Ureter (tissue), 1 donor: ENCODE results near the gene ATP8A2. TPM values are rescaled to one million over a fixed set of nuclear protein-coding genes. Genes with fewer than 3 reads are reported as not detected.
"Not testable (repeated sequence)": the region's sequence is repeated elsewhere in the genome, so short reads cannot be mapped to it uniquely, and the experiment has no call there.

Experiments
- DNase-seq: peaks from one replicate; pipeline ENCODE4 v3.0.0-alpha.2; 2020; ENCODE audit warnings: low spot score
- total RNA-seq: library from RNA; stranded (reverse); gene quantifications from one replicate; pipeline ENCODE4 v1.2.4, GENCODE V29; 2023
- donor health status: DM: yes; HTN: yes; CAD: no.

The ATP8A2 gene
- total RNA-seq, 1 donor from 2014 or later, result 0.13 TPM

GRCh38 chr13:25920931-25921330, 549.2 kb downstream of the ATP8A2 start:
- DNase-seq, result no peak

GRCh38 chr13:25922376-25922775, 550.6 kb downstream of the ATP8A2 start:
- DNase-seq, result no peak

- DNase-seq, result no peak
These were observed 551.7 kb downstream of the ATP8A2 start for GRCh38 chr13:25923217-25924085.

- DNase-seq, result no peak
These were observed 555.6 kb downstream of the ATP8A2 start for GRCh38 chr13:25927363-25927762.

- no peak for DNase-seq
These were observed 556.2 kb downstream of the ATP8A2 start for GRCh38 chr13:25927932-25928331.

- DNase-seq, result no peak
These were observed 557.2 kb downstream of the ATP8A2 start for GRCh38 chr13:25928941-25929505.

GRCh38 chr13:25929816-25930215, 558.0 kb downstream of the ATP8A2 start:
- no peak for DNase-seq

GRCh38 chr13:25930653-25931052, 558.9 kb downstream of the ATP8A2 start:
- DNase-seq, result no peak

GRCh38 chr13:25932365-25932764, 560.6 kb downstream of the ATP8A2 start:
- no peak for DNase-seq

GRCh38 chr13:25933520-25933919, 561.7 kb downstream of the ATP8A2 start:
- DNase-seq, result no peak

- no peak for DNase-seq
These were observed 562.4 kb downstream of the ATP8A2 start for GRCh38 chr13:25934127-25934526.

- DNase-seq, result no peak
These were observed 568.4 kb downstream of the ATP8A2 start for GRCh38 chr13:25939961-25940687.

GRCh38 chr13:25943081-25943480, 571.3 kb downstream of the ATP8A2 start:
- no peak for DNase-seq

- DNase-seq, result no peak
These were observed 571.9 kb downstream of the ATP8A2 start for GRCh38 chr13:25943658-25944057.

GRCh38 chr13:25945596-25945995, 573.8 kb downstream of the ATP8A2 start:
- DNase-seq, result no peak

- DNase-seq, result no peak
These were observed 574.5 kb downstream of the ATP8A2 start for GRCh38 chr13:25946321-25946720.

- no peak for DNase-seq
These were observed 577.1 kb downstream of the ATP8A2 start for GRCh38 chr13:25948910-25949309.

- no peak for DNase-seq
These were observed 580.1 kb downstream of the ATP8A2 start for GRCh38 chr13:25951831-25952230.

- DNase-seq, result not testable (repeated sequence)
These were observed 582.3 kb downstream of the ATP8A2 start for GRCh38 chr13:25954080-25954479.

- not testable (repeated sequence) for DNase-seq
These were observed 583.2 kb downstream of the ATP8A2 start for GRCh38 chr13:25954943-25955342.

GRCh38 chr13:25958986-25959385, 587.2 kb downstream of the ATP8A2 start:
- DNase-seq, result no peak

- no peak for DNase-seq
These were observed 589.5 kb downstream of the ATP8A2 start for GRCh38 chr13:25961294-25961693.

- no peak for DNase-seq
These were observed 591.9 kb downstream of the ATP8A2 start for GRCh38 chr13:25963674-25964073.
